ENCODE results near the gene KRCC1.

DNA sequence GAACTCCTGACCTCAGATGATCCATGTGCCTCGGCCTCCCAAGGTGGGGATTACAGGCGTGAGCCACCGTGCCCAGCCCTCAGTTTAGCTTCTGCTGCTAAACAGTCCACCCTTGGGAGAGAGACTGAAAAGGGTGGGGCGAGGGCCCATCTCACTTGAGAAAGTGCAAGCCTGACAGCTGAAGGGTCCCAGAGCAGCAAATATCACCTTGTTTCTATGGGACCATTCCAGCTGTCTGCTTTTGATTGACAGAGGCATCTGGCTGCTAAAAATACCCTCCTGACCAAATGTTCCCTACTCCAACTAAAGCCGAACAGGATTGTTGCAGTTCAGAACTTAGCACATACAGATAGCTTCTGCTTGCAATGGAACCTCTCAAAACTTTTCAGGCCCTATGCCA lies 11.6 kb upstream of the KRCC1 start:
- TF ChIP-seq POLR2A (IDR thresholded peaks at IDR 0.05) (no peak), POLR2AphosphoS5 (IDR thresholded peaks at IDR 0.05; ENCODE audit: insufficient read depth in 1 of 2, low read depth in 1 of 2) (no peak)
- TF ChIP-seq, protein P1, sequence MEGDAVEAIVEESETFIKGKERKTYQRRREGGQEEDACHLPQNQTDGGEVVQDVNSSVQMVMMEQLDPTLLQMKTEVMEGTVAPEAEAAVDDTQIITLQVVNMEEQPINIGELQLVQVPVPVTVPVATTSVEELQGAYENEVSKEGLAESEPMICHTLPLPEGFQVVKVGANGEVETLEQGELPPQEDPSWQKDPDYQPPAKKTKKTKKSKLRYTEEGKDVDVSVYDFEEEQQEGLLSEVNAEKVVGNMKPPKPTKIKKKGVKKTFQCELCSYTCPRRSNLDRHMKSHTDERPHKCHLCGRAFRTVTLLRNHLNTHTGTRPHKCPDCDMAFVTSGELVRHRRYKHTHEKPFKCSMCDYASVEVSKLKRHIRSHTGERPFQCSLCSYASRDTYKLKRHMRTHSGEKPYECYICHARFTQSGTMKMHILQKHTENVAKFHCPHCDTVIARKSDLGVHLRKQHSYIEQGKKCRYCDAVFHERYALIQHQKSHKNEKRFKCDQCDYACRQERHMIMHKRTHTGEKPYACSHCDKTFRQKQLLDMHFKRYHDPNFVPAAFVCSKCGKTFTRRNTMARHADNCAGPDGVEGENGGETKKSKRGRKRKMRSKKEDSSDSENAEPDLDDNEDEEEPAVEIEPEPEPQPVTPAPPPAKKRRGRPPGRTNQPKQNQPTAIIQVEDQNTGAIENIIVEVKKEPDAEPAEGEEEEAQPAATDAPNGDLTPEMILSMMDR (IDR thresholded peaks at IDR 0.05), result no peak
